Measurements from ENCODE around the gene CPLX4. TPM values are rescaled to one million over a fixed set of nuclear protein-coding genes. Genes with fewer than 3 reads are reported as not detected.

Gene CPLX4
- total and polyA plus RNA-seq, 2 of the 8 experiments (the other 6 are each of a cell fraction or from before 2014, with no cell fraction given): not detected

- Histone ChIP-seq H2BK15ac (ENCODE audit: low read length) (no peak overlapping the region), H2BK12ac (ENCODE audit: low read depth, low read length) (no peak overlapping the region), H3K9me3 (ENCODE audit: insufficient read depth in 2 of 2, low read depth in 1 of 2, low read length in 1 of 2) (no peaks in the 10 kb centered on the region), H3K4me3 (ENCODE audit: extremely low read depth in 1 of 4, insufficient read depth in 2 of 4, low read depth in 3 of 4, low read length in 4 of 4) (no peak overlapping the region), H2BK5ac (ENCODE audit: low read depth, low read length) (no peak overlapping the region), H3K27me3 (replicated peaks in 1 of 4; ENCODE audit: control insufficient read depth in 3 of 4, extremely low read depth in 1 of 4, insufficient read depth in 3 of 4, low read length in 3 of 4) (no peaks in the 10 kb centered on the region), H3K4ac (replicated peaks; ENCODE audit: insufficient read length, low read depth, low read length) (no peak overlapping the region), H3K27ac (ENCODE audit: low read depth, low read length) (no peak overlapping the region), H2BK120ac (replicated peaks; ENCODE audit: low read depth, low read length) (no peak overlapping the region), H3K79me2 (ENCODE audit: control insufficient read depth in 1 of 2, insufficient read depth in 2 of 2, low read length in 2 of 2) (no peaks in the 10 kb centered on the region), H3K36me3 (ENCODE audit: control insufficient read depth in 2 of 4, insufficient read depth in 4 of 4, low read length in 3 of 4) (peaks cover 0 to 78% (median 33%) of the 10 kb centered on the region in 4 experiments; a peak in 7 of 8 replicates), H3K4me2 (ENCODE audit: insufficient read depth in 1 of 2, low read depth in 2 of 2, low read length in 2 of 2) (no peak overlapping the region), H3K23ac (ENCODE audit: insufficient read length) (no peak overlapping the region), H4K20me1 (replicated peaks in 1 of 2; ENCODE audit: control insufficient read depth in 1 of 2, insufficient read depth in 2 of 2, low read length in 2 of 2) (peaks cover 1 to 2% of the 10 kb centered on the region in 2 experiments), H3K4me1 (replicated peaks in 1 of 4; ENCODE audit: control insufficient read depth in 3 of 4, insufficient read depth in 4 of 4, low read length in 3 of 4) (no peaks in the 10 kb centered on the region), H2BK20ac (ENCODE audit: low read length) (no peak overlapping the region), H4K91ac (replicated peaks; ENCODE audit: insufficient read length, low read length) (no peak overlapping the region), H3K14ac (ENCODE audit: insufficient read length) (no peak overlapping the region), H2AK5ac (ENCODE audit: low read depth, low read length) (no peak overlapping the region), H3K18ac (ENCODE audit: extremely low read depth, low read length) (no peak overlapping the region), H3K79me1 (ENCODE audit: low read depth, low read length) (no peaks in the 10 kb centered on the region; the same call in 1 of the 2 replicates), H2AFZ (ENCODE audit: low read length) (no peak overlapping the region), H4K8ac (ENCODE audit: extremely low read depth, insufficient read depth, low read length) (no peak overlapping the region), H3K9ac (replicated peaks in 1 of 4; ENCODE audit: extremely low read depth in 1 of 4, low read depth in 3 of 4, low read length in 3 of 4) (no peak overlapping the region), H3K56ac (replicated peaks; ENCODE audit: insufficient read length, low read depth, low read length) (no peak overlapping the region), H3K23me2 (ENCODE audit: low read depth, low read length) (no peaks in the 10 kb centered on the region; the same call in 1 of the 2 replicates), H4K5ac (ENCODE audit: insufficient read length, low read depth, low read length) (no peak overlapping the region)
- FAIRE-seq (no peak), DNase-seq (ENCODE audit: low read depth in 1 of 2, low spot score in 2 of 2) (no peak)
- no peak for TF ChIP-seq CHD1 (IDR thresholded peaks at IDR 0.05; ENCODE audit: low read depth, low read length)
- no peak for TF ChIP-seq SRF (IDR thresholded peaks at IDR 0.05; ENCODE audit: low read depth, low read length)
- no peak for TF ChIP-seq TAF1 (IDR thresholded peaks at IDR 0.05; ENCODE audit: low read depth, low read length)
- no peak for TF ChIP-seq FOSL1 (IDR thresholded peaks at IDR 0.05; ENCODE audit: insufficient read depth, low read depth, low read length)
- POLR2A ChIA-PET (ENCODE audit: partially characterized antibody): interaction anchor here (0.7 kb wide), 1 partner anchor 19 kb away, joined by 4 read pairs; no protein-coding TSS in a partner anchor
- WGBS, 2 experiments (ENCODE audit: extremely low coverage in 1 of 2, insufficient coverage in 1 of 2, insufficient read length in 1 of 2, insufficient replicate concordance in 2 of 2, low coverage in 1 of 2, low lambda C conversion rate in 2 of 2, missing lambda C conversion rate in 1 of 2): 89% methylated on average over 3 of the region's 3 CpGs; no CpG with 5 or more reads in 1 of the 2 experiments
- CTCF ChIA-PET (ENCODE audit: partially characterized antibody): interaction anchor here (0.8 to 1.2 kb wide), 2 partner anchors 25 to 69 kb away, joined by 3 to 4 read pairs; no protein-coding TSS in a partner anchor
Observed at GRCh38 chr18:59332986-59333385, 14.5 kb upstream of the CPLX4 start.

Data from H1 (cell line).